HepG2 (cell line): ENCODE measurements around the gene KIAA1217. TPM values are rescaled to one million over a fixed set of nuclear protein-coding genes. Genes with fewer than 3 reads are reported as not detected.
A peak's percentile ranks its signal among the peaks of the same experiment; 100 is the strongest.

Experiments used
- CHD2 ChIP-seq: IDR thresholded peaks from 2 replicates; pipeline ENCODE4 v1.6.1; 2011; ENCODE audit warnings: low read depth, low read length, improper control_type of control experiment
- DNMT1 ChIP-seq: sonication (generic); formaldehyde crosslinking; IDR thresholded peaks from 2 replicates; pipeline ENCODE4 v1.5.1; 2020; ENCODE audit warnings: mild to moderate bottlenecking, missing genetic modification reagents
- GPN1 ChIP-seq: sonication (generic); formaldehyde crosslinking; IDR thresholded peaks from 2 replicates; pipeline ENCODE4 v1.5.1; 2020; ENCODE audit warnings: missing genetic modification reagents, borderline replicate concordance
- IRF1 ChIP-seq: sonication (generic); formaldehyde crosslinking; IDR thresholded peaks from 2 replicates; pipeline ENCODE4 v1.4.0; 2020; ENCODE audit warnings: low read depth, mild to moderate bottlenecking, missing genetic modification reagents
- MIER3 ChIP-seq: IDR thresholded peaks from 2 replicates; pipeline ENCODE4 v1.6.1; 2016; ENCODE audit warnings: missing compliant biosample characterization, borderline replicate concordance
- PITX1 ChIP-seq: sonication (generic); formaldehyde crosslinking; IDR thresholded peaks from 2 replicates; pipeline ENCODE4 v1.5.1; 2020; ENCODE audit warnings: mild to moderate bottlenecking, missing genetic modification reagents
- TAF1 ChIP-seq: sonication (generic); formaldehyde crosslinking; IDR thresholded peaks from 2 replicates; pipeline ENCODE4 v1.4.0; 2020; ENCODE audit warnings: missing genetic modification reagents
- ZNF367 ChIP-seq: sonication (generic); formaldehyde crosslinking; IDR thresholded peaks from 2 replicates; pipeline ENCODE4 v1.4.0; 2020; ENCODE audit warnings: missing genetic modification reagents, borderline replicate concordance
- ZNF383 ChIP-seq: sonication (generic); formaldehyde crosslinking; IDR thresholded peaks from 2 replicates; pipeline ENCODE4 v1.4.0; 2020; ENCODE audit warnings: missing genetic modification reagents, mild to moderate bottlenecking, borderline replicate concordance
- ZNF660 ChIP-seq: sonication (generic); formaldehyde crosslinking; IDR thresholded peaks from 2 replicates; pipeline ENCODE4 v1.5.1; 2020; ENCODE audit warnings: mild to moderate bottlenecking, low read depth, missing genetic modification reagents, borderline replicate concordance
- polyA plus RNA-seq, 8 experiments: library from polyadenylated mRNA; depleted of rRNA in 3 of 8; stranded (reverse) in 7 of 8; unstranded in 1 of 8; fragments of >200 nt; fragmentation: Illumina TruSeq in 4 of 8; extraction: Trizol in 4 of 8; gene quantifications; 2 replicates each; pipeline versions ENCODE4 v1.2.1 to v1.2.3, GENCODE V29; 2011 to 2016; ENCODE audit warnings: low read depth in 4 of 8, missing spikeins in 1 of 8, mixed read lengths in 1 of 8; ENCODE audit not compliant: insufficient read depth in 1 of 8
- total RNA-seq, 5 experiments: library from RNA; depleted of rRNA; stranded (reverse); fragments of >200 nt; fragmentation: Illumina TruSeq; extraction: Trizol; gene quantifications; 2 replicates each; pipeline ENCODE4 v1.2.3, GENCODE V29; 2016; ENCODE audit warnings: low read depth in 1 of 5
- TF ChIP-seq, protein P1 (sequence below): sonication (generic); formaldehyde crosslinking; IDR thresholded peaks from 2 replicates; pipeline ENCODE4 v1.4.0; 2020; ENCODE audit warnings: missing genetic modification reagents, borderline replicate concordance
- TF ChIP-seq, protein P2 (sequence below): sonication (generic); formaldehyde crosslinking; IDR thresholded peaks from 2 replicates; pipeline ENCODE4 v1.5.0; 2020; ENCODE audit warnings: mild to moderate bottlenecking, missing genetic modification reagents, borderline replicate concordance
- TF ChIP-seq, protein P3 (sequence below): sonication (generic); formaldehyde crosslinking; IDR thresholded peaks from 2 replicates; pipeline ENCODE4 v1.4.0; 2020; ENCODE audit warnings: missing genetic modification reagents
- TF ChIP-seq, protein P4 (sequence below): sonication (generic); formaldehyde crosslinking; IDR thresholded peaks from 2 replicates; pipeline ENCODE4 v1.4.0; 2020; ENCODE audit warnings: mild to moderate bottlenecking, missing genetic modification reagents
- TF ChIP-seq, protein P5 (sequence below): sonication (generic); formaldehyde crosslinking; IDR thresholded peaks from 2 replicates; pipeline ENCODE4 v1.5.0; 2020; ENCODE audit warnings: missing genetic modification reagents

The KIAA1217 gene
- total and polyA plus RNA-seq, 2 of the 13 experiments (the other 11 are each of a cell fraction or from before 2014, with no cell fraction given): 4.6 to 10.9 TPM

DNA sequence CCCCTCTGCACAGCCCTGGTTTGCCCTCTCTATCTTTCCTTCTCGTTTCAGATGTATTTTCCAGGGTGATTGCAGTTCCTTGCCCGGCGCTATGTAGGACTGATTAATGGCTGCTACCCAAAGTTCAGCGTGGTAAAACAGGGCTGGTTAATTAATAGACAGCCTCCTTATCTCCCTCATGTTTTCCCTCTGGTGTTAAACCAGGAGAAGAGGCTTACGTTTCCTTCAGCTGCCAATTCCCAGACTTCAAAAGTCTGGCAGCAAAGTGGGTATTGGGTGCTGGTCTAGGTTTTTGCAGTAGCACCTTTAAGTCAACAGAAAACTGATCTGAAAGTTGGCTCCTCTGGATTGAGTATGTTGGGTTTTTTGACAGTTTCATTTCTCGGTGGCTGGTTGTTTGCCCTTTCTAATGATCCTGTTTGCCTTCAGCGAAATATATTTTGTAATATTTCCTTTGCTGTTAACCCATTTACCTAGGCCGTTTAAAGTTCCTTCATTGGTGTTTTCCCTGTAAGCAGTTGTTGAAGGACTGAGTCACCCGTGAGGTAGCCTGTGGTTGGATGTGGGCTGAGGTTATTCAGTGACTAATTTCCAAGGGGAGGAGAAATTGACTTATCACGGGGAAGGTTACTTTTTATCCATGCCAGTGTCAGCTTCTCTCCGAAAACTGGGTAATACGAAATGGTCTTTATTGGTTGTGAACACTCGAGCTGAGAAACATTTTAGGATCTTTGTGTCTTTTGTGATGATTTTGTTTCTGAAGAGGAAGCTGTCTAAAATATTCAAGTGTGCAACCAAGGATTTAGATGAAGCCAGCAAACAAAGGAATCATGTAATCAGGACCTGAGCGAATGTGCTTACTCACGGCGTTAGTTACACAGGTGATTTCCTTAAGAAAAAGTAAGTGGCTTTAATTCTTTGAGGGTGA lies 257.2 kb downstream of the KIAA1217 start (continued):
- TF ChIP-seq, protein P1, sequence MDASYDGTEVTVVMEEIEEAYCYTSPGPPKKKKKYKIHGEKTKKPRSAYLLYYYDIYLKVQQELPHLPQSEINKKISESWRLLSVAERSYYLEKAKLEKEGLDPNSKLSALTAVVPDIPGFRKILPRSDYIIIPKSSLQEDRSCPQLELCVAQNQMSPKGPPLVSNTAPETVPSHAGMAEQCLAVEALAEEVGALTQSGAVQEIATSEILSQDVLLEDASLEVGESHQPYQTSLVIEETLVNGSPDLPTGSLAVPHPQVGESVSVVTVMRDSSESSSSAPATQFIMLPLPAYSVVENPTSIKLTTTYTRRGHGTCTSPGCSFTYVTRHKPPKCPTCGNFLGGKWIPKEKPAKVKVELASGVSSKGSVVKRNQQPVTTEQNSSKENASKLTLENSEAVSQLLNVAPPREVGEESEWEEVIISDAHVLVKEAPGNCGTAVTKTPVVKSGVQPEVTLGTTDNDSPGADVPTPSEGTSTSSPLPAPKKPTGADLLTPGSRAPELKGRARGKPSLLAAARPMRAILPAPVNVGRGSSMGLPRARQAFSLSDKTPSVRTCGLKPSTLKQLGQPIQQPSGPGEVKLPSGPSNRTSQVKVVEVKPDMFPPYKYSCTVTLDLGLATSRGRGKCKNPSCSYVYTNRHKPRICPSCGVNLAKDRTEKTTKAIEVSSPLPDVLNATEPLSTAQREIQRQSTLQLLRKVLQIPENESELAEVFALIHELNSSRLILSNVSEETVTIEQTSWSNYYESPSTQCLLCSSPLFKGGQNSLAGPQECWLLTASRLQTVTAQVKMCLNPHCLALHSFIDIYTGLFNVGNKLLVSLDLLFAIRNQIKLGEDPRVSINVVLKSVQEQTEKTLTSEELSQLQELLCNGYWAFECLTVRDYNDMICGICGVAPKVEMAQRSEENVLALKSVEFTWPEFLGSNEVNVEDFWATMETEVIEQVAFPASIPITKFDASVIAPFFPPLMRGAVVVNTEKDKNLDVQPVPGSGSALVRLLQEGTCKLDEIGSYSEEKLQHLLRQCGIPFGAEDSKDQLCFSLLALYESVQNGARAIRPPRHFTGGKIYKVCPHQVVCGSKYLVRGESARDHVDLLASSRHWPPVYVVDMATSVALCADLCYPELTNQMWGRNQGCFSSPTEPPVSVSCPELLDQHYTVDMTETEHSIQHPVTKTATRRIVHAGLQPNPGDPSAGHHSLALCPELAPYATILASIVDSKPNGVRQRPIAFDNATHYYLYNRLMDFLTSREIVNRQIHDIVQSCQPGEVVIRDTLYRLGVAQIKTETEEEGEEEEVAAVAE: peak; percentile 66; the same call in 1 of the 2 replicates
- TF ChIP-seq MIER3 (CRISPR knock-in tag): peak; percentile 14; the same call in 1 of the 2 replicates
- TF ChIP-seq, protein P2, sequence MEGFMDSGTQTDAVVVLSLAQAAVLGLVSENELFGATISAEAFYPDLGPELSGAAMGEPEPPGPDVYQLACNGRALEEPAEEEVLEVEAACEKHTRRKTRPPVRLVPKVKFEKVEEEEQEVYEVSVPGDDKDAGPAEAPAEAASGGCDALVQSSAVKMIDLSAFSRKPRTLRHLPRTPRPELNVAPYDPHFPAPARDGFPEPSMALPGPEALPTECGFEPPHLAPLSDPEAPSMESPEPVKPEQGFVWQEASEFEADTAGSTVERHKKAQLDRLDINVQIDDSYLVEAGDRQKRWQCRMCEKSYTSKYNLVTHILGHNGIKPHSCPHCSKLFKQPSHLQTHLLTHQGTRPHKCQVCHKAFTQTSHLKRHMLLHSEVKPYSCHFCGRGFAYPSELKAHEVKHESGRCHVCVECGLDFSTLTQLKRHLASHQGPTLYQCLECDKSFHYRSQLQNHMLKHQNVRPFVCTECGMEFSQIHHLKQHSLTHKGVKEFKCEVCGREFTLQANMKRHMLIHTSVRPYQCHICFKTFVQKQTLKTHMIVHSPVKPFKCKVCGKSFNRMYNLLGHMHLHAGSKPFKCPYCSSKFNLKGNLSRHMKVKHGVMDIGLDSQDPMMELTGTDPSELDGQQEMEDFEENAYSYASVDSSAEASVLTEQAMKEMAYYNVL (CRISPR knock-in tag): no peak
- no peak for TF ChIP-seq ZNF383 (CRISPR knock-in tag)
- no peak for TF ChIP-seq PITX1 (CRISPR knock-in tag)
- TF ChIP-seq IRF1 (CRISPR knock-in tag): no peak
- TF ChIP-seq ZNF660 (CRISPR knock-in tag): no peak
- TF ChIP-seq, protein P3, sequence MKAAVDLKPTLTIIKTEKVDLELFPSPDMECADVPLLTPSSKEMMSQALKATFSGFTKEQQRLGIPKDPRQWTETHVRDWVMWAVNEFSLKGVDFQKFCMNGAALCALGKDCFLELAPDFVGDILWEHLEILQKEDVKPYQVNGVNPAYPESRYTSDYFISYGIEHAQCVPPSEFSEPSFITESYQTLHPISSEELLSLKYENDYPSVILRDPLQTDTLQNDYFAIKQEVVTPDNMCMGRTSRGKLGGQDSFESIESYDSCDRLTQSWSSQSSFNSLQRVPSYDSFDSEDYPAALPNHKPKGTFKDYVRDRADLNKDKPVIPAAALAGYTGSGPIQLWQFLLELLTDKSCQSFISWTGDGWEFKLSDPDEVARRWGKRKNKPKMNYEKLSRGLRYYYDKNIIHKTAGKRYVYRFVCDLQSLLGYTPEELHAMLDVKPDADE (CRISPR knock-in tag): no peak
- peak; percentile 26 for TF ChIP-seq TAF1 (CRISPR knock-in tag)
- TF ChIP-seq, protein P4, sequence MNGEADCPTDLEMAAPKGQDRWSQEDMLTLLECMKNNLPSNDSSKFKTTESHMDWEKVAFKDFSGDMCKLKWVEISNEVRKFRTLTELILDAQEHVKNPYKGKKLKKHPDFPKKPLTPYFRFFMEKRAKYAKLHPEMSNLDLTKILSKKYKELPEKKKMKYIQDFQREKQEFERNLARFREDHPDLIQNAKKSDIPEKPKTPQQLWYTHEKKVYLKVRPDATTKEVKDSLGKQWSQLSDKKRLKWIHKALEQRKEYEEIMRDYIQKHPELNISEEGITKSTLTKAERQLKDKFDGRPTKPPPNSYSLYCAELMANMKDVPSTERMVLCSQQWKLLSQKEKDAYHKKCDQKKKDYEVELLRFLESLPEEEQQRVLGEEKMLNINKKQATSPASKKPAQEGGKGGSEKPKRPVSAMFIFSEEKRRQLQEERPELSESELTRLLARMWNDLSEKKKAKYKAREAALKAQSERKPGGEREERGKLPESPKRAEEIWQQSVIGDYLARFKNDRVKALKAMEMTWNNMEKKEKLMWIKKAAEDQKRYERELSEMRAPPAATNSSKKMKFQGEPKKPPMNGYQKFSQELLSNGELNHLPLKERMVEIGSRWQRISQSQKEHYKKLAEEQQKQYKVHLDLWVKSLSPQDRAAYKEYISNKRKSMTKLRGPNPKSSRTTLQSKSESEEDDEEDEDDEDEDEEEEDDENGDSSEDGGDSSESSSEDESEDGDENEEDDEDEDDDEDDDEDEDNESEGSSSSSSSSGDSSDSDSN: no peak
- no peak for TF ChIP-seq ZNF367 (CRISPR knock-in tag)
- no peak for TF ChIP-seq DNMT1
- TF ChIP-seq, protein P5, sequence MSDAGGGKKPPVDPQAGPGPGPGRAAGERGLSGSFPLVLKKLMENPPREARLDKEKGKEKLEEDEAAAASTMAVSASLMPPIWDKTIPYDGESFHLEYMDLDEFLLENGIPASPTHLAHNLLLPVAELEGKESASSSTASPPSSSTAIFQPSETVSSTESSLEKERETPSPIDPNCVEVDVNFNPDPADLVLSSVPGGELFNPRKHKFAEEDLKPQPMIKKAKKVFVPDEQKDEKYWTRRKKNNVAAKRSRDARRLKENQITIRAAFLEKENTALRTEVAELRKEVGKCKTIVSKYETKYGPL (CRISPR knock-in tag): no peak
- no peak for TF ChIP-seq CHD2
- TF ChIP-seq GPN1 (CRISPR knock-in tag): no peak
